KMS-11 (cell line): ENCODE results near the gene RPL34.
A peak's percentile ranks its signal among the peaks of the same experiment; 100 is the strongest.

ENCODE experiments used
- H2AFZ ChIP-seq: fragments of 200-600 bp; sonication (generic); 2 replicates; pipeline ENCODE4 v1.6.1; 2016; ENCODE audit warnings: antibody characterized with exemption, mixed run types, low read depth
- H3K27ac ChIP-seq: fragments of 200-600 bp; sonication (generic); 2 replicates; pipeline ENCODE4 v1.6.1; 2016; ENCODE audit warnings: mild to moderate bottlenecking, mixed run types
- H3K27me3 ChIP-seq: fragments of 200-600 bp; sonication (generic); 2 replicates; pipeline ENCODE4 v1.6.1; 2017; ENCODE audit warnings: mild to moderate bottlenecking, low read depth, mixed run types, moderate library complexity; ENCODE audit not compliant: insufficient read depth
- H3K36me3 ChIP-seq: fragments of 200-600 bp; sonication (generic); 2 replicates; pipeline ENCODE4 v1.6.1; 2017; ENCODE audit warnings: mild to moderate bottlenecking, mixed run types; ENCODE audit not compliant: insufficient read depth
- H3K4me1 ChIP-seq: fragments of 200-600 bp; sonication (generic); 2 replicates; pipeline ENCODE4 v1.6.1; 2016; ENCODE audit warnings: mild to moderate bottlenecking, low read depth, mixed run types; ENCODE audit not compliant: poor library complexity, severe bottlenecking
- H3K4me2 ChIP-seq: fragments of 200-600 bp; sonication (generic); 2 replicates; pipeline ENCODE4 v1.7.0; 2016; ENCODE audit warnings: mild to moderate bottlenecking, mixed run types
- H3K4me3 ChIP-seq: fragments of 200-600 bp; sonication (generic); IDR thresholded peaks from 2 replicates; pipeline ENCODE4 v1.6.1; 2017; ENCODE audit warnings: low read depth, low read length, mixed read lengths; ENCODE audit not compliant: insufficient read depth
- H3K79me2 ChIP-seq: fragments of 200-600 bp; sonication (generic); 2 replicates; pipeline ENCODE4 v1.6.1; 2016; ENCODE audit warnings: low read depth, mixed run types; ENCODE audit not compliant: insufficient read depth
- H3K9ac ChIP-seq: fragments of 200-600 bp; sonication (generic); 2 replicates; pipeline ENCODE4 v1.6.1; 2016; ENCODE audit warnings: mild to moderate bottlenecking, mixed run types
- H4K20me1 ChIP-seq: fragments of 200-600 bp; sonication (generic); 2 replicates; pipeline ENCODE4 v1.6.1; 2016; ENCODE audit warnings: mild to moderate bottlenecking, mixed run types; ENCODE audit not compliant: insufficient read depth
- TF ChIP-seq, protein P1 (sequence below): fragments of 200-600 bp; sonication (generic); conservative IDR thresholded peaks from 2 replicates; pipeline ENCODE4 v1.6.1; 2017; ENCODE audit warnings: low read depth, mild to moderate bottlenecking, antibody characterized with exemption, low read length, moderate library complexity, mixed read lengths

RPL34 gene

DNA sequence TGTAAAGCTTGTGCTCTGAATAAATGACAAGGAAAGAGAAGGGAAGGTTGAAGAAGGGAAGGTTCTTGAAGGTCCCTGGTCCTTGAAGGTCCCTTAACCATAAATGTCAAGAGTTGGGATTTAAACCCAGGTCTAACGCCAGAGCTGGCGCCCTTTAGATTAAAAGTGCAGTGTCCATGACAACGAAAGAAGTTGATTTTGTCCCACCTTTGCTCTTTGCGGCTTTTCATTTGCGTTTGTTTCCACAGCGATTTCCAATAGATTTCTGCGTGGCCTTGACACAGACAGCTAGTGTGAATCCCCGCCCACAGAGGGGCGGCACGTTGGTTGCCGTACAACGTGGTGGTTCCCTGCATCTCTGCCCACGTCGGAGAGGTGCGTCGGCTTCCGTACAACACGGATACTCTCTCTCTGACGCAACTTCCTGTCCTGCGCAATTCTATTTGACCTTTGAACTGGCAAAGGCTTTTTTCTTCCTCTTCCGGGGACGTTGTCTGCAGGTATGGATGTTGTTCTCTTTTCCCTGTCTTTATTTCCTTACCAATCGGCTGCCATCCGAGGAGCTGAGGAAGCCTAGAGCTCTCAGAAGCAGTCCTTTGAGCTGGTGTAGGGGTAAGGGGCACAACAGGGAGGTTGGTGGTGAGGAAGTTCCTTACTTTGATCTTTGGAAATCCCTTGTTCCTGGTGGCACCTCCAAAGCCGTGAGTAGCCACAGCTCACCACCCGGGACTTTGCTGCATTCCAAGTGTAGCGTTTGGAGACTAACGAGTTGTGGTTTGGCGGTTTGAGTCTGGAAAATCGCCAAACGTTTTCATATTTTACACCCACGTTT lies at the start of gene RPL34:
Gene RPL34 (plus strand): TSS at position 476 of the 832 bp plus-strand sequence. CDS start 1,384 bp downstream, outside the sequence.
- Histone ChIP-seq H3K27ac (peak within 1 kb of the TSS; percentile 76), H3K4me3 (peak within 1 kb of the TSS; percentile 75), H3K4me2 (peak within 1 kb of the TSS; percentile 84), H3K9ac (peak within 1 kb of the TSS; percentile 93), H3K36me3 (peaks cover 35% of the 10 kb centered on the region; the same call in 1 of the 2 replicates), H3K4me1 (peaks cover 29% of the 10 kb centered on the region), H4K20me1 (0 out of 2 replicates have a peak, but pooled peaks cover 18% of the 10 kb centered on the region), H3K79me2 (peaks cover 35% of the 10 kb centered on the region), H3K27me3 (no peaks in the 10 kb centered on the region), H2AFZ (peak within 1 kb of the TSS; percentile 91)
- TF ChIP-seq, protein P1, sequence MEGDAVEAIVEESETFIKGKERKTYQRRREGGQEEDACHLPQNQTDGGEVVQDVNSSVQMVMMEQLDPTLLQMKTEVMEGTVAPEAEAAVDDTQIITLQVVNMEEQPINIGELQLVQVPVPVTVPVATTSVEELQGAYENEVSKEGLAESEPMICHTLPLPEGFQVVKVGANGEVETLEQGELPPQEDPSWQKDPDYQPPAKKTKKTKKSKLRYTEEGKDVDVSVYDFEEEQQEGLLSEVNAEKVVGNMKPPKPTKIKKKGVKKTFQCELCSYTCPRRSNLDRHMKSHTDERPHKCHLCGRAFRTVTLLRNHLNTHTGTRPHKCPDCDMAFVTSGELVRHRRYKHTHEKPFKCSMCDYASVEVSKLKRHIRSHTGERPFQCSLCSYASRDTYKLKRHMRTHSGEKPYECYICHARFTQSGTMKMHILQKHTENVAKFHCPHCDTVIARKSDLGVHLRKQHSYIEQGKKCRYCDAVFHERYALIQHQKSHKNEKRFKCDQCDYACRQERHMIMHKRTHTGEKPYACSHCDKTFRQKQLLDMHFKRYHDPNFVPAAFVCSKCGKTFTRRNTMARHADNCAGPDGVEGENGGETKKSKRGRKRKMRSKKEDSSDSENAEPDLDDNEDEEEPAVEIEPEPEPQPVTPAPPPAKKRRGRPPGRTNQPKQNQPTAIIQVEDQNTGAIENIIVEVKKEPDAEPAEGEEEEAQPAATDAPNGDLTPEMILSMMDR, result no peak

DNA sequence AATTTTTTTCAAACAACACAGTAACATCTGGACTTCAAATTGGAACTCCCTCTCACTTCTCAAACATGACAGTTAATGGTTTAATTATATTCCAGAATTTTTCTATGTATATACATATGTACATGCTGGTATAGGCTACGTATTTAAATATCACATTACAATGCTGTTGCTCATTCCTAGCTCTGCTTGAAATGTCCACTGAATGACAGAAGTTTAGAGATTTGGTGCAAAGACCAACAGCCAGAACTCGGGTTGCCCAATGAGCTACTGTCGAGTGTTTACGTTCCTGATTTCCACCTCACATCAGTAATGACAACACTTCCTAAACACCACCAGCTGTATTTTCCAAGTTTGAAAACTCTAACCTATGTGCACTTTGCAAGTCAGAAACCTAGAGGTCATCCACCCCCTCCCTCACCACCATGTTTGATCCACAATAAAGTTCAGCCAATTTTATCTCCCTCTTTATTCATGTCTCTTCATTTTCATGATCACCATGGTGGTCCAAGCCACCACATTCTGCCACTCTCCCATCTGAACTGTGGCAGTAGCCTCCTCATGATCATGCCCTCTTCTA lies 49.3 kb upstream of the RPL34 start:
- H4K20me1 ChIP-seq, result no peaks in the 10 kb centered on the region
- no peak overlapping the region for H3K4me2 ChIP-seq
- H2AFZ ChIP-seq, result no peak overlapping the region
- H3K4me1 ChIP-seq, result peaks cover 23% of the 10 kb centered on the region
- no peaks in the 10 kb centered on the region for H3K79me2 ChIP-seq
- H3K36me3 ChIP-seq, result no peaks in the 10 kb centered on the region
- H3K9ac ChIP-seq, result no peak overlapping the region
- TF ChIP-seq, protein P1, result no peak
- H3K27me3 ChIP-seq, result no peaks in the 10 kb centered on the region
- no peak overlapping the region for H3K27ac ChIP-seq
- no peak overlapping the region for H3K4me3 ChIP-seq

DNA sequence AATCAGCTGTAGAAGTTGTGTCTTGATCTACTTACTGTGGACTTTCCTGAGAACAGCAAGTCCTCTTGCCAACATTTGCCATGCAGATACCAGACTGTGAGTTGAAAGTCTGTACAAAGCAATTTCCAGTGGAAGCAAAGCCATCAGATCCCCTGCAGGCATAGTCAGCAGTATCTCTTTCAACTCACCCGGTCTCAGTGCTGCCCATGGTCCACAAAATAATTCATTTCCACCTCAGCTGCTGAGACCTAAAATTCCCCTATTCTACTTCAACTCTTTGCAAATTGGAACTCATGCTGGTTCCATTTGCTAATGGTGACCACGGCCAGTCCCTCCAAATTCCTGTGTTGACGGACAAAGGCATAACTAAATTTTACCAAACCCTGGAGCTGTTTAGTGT lies 46.0 kb upstream of the RPL34 start:
- H3K4me1 ChIP-seq, result peaks cover 23% of the 10 kb centered on the region
- TF ChIP-seq, protein P1, result no peak
- no peaks in the 10 kb centered on the region for H3K27me3 ChIP-seq
- H3K4me2 ChIP-seq, result no peak overlapping the region
- H3K27ac ChIP-seq, result no peak overlapping the region
- H2AFZ ChIP-seq, result no peak overlapping the region
- no peaks in the 10 kb centered on the region for H4K20me1 ChIP-seq
- H3K36me3 ChIP-seq, result no peaks in the 10 kb centered on the region
- H3K9ac ChIP-seq, result no peak overlapping the region
- no peaks in the 10 kb centered on the region for H3K79me2 ChIP-seq
- H3K4me3 ChIP-seq, result no peak overlapping the region

DNA sequence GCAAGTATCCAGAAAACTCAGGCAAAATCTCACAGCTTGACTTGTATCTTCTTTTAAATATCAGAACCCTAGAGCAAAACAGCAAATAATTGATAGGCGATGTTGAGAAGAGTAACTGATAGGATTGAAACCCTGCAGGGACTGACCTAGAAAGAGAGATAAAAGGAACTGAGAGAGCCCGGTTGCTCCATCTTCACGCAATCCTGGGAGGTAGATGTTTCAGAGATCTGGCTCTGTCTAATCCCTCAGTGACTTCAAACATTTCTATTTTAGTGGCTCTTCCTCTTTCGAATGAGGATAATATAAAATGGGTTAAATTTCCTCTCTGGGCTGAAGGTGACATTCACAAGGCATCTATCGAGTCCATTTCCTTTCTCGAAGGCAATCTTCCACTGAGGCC lies 39.3 kb upstream of the RPL34 start:
- Histone ChIP-seq H3K79me2 (no peaks in the 10 kb centered on the region), H4K20me1 (no peaks in the 10 kb centered on the region), H3K4me1 (no peaks in the 10 kb centered on the region), H2AFZ (no peak overlapping the region), H3K27ac (no peak overlapping the region), H3K4me2 (no peak overlapping the region), H3K36me3 (no peaks in the 10 kb centered on the region), H3K9ac (no peak overlapping the region), H3K4me3 (no peak overlapping the region), H3K27me3 (no peaks in the 10 kb centered on the region)
- TF ChIP-seq, protein P1, result no peak
